GM23338 (cell line): ENCODE data around the gene SH3BGRL. TPM values are rescaled to one million over a fixed set of nuclear protein-coding genes. Genes with fewer than 3 reads are reported as not detected.

Source experiments
- ATAC-seq: fragments of 200-7000 bp; cut with Tn5 transposase; 3 replicates; pipeline ENCODE4 v1.9.1; 2020
- DNase-seq: peaks from one replicate; pipeline ENCODE4 v3.0.0-alpha.2; 2015; ENCODE audit warnings: low spot score
- H2AFZ ChIP-seq: fragments of 200-600 bp; sonication (generic); 2 replicates; pipeline ENCODE4 v1.8.0; 2016; ENCODE audit warnings: antibody characterized with exemption, mild to moderate bottlenecking, moderate library complexity
- H3F3A ChIP-seq: fragments of 200-600 bp; sonication (generic); replicated peaks from 2 replicates; pipeline ENCODE4 v1.8.0; 2017; ENCODE audit warnings: antibody characterized with exemption, mixed run types, low read depth
- H3K27ac ChIP-seq: fragments of 200-600 bp; sonication (generic); 2 replicates; pipeline ENCODE4 v1.6.1; 2016; ENCODE audit warnings: low read depth
- H3K27me3 ChIP-seq: fragments of 200-600 bp; sonication (generic); 2 replicates; pipeline ENCODE4 v1.8.0; 2016; ENCODE audit warnings: mild to moderate bottlenecking, mixed run types, moderate library complexity; ENCODE audit not compliant: insufficient read depth
- H3K36me3 ChIP-seq: fragments of 200-600 bp; sonication (generic); 2 replicates; pipeline ENCODE4 v1.8.0; 2016; ENCODE audit warnings: mild to moderate bottlenecking; ENCODE audit not compliant: insufficient read depth
- H3K4me1 ChIP-seq: fragments of 200-600 bp; sonication (generic); 2 replicates; pipeline ENCODE4 v1.8.0; 2016; ENCODE audit warnings: mild to moderate bottlenecking, moderate library complexity; ENCODE audit not compliant: insufficient read depth
- H3K4me2 ChIP-seq: fragments of 200-600 bp; sonication (generic); 2 replicates; pipeline ENCODE4 v1.7.1; 2017; ENCODE audit warnings: mixed run types
- H3K4me3 ChIP-seq: fragments of 200-600 bp; sonication (generic); 2 replicates; pipeline ENCODE4 v1.6.1; 2016; ENCODE audit warnings: mixed run types
- H3K79me2 ChIP-seq: fragments of 200-600 bp; sonication (generic); replicated peaks from 2 replicates; pipeline ENCODE4 v1.8.0; 2017; ENCODE audit warnings: mild to moderate bottlenecking; ENCODE audit not compliant: insufficient read depth
- H3K9me2 ChIP-seq: fragments of 200-600 bp; sonication (generic); 2 replicates; pipeline ENCODE4 v1.8.0; 2017; ENCODE audit not compliant: insufficient read depth
- H4K20me1 ChIP-seq: fragments of 200-600 bp; sonication (generic); replicated peaks from 2 replicates; pipeline ENCODE4 v1.8.0; 2017; ENCODE audit warnings: mild to moderate bottlenecking; ENCODE audit not compliant: insufficient read depth
- H3K27ac Mint-ChIP-seq: 2 replicates; pipeline ENCODE4 v1.8.0; 2020; ENCODE audit warnings: inconsistent platforms, mild to moderate bottlenecking, moderate library complexity, mixed read lengths
- H3K27me3 Mint-ChIP-seq: 3 replicates; pipeline ENCODE4 v1.8.0; 2022; ENCODE audit warnings: low read depth, mild to moderate bottlenecking, moderate library complexity, mixed read lengths, inconsistent platforms; ENCODE audit not compliant: insufficient read depth, poor library complexity
- H3K36me3 Mint-ChIP-seq: 3 replicates; pipeline ENCODE4 v1.8.0; 2021; ENCODE audit warnings: low read depth, mild to moderate bottlenecking, inconsistent platforms, moderate library complexity, mixed read lengths
- H3K4me1 Mint-ChIP-seq: 3 replicates; pipeline ENCODE4 v1.8.0; 2020; ENCODE audit warnings: mild to moderate bottlenecking, inconsistent platforms, mixed read lengths
- H3K4me3 Mint-ChIP-seq: 3 replicates; pipeline ENCODE4 v1.8.0; 2021; ENCODE audit warnings: moderate library complexity, mild to moderate bottlenecking, inconsistent platforms, mixed read lengths
- H3K9me3 Mint-ChIP-seq: 3 replicates; pipeline ENCODE4 v1.8.0; 2020; ENCODE audit warnings: moderate library complexity, mild to moderate bottlenecking, inconsistent platforms, mixed read lengths
- CREB1 ChIP-seq: fragments of 250-450 bp; sonication (Bioruptor Pico); IDR thresholded peaks from 2 replicates; pipeline ENCODE4 v1.5.0; 2020; ENCODE audit warnings: low read depth, mild to moderate bottlenecking, moderate library complexity
- CTCF ChIP-seq, 2 experiments: fragments of 200-600 bp in 1 of 2; sonication (generic) in 1 of 2; conservative IDR thresholded peaks; 2 replicates each; pipeline versions ENCODE4 v1.5.1 to v1.6.1; 2016 to 2017; ENCODE audit warnings: antibody characterized with exemption in 2 of 2, low read depth in 2 of 2, mild to moderate bottlenecking in 2 of 2, moderate library complexity in 1 of 2
- EZH2 ChIP-seq: fragments of 200-600 bp; sonication (generic); IDR thresholded peaks from one replicate; pipeline ENCODE4 v1.8.0; 2017; ENCODE audit warnings: antibody characterized with exemption, mild to moderate bottlenecking, low read depth; ENCODE audit not compliant: unreplicated experiment
- EZH2phosphoT487 ChIP-seq: fragments of 200-600 bp; sonication (generic); IDR thresholded peaks from one replicate; pipeline ENCODE4 v1.8.1; 2018; ENCODE audit warnings: antibody characterized with exemption; ENCODE audit not compliant: unreplicated experiment
- JUNB ChIP-seq: IDR thresholded peaks from one replicate; pipeline ENCODE4 v1.6.1; 2016; ENCODE audit warnings: antibody characterized with exemption; ENCODE audit not compliant: unreplicated experiment
- NANOG ChIP-seq: IDR thresholded peaks from 2 replicates; pipeline ENCODE4 v1.6.1; 2016; ENCODE audit warnings: antibody characterized with exemption, borderline replicate concordance
- POLR2AphosphoS5 ChIP-seq: IDR thresholded peaks from 2 replicates; pipeline ENCODE4 v1.6.1; 2016; ENCODE audit warnings: antibody characterized with exemption, low read depth
- STAT1 ChIP-seq: IDR thresholded peaks from one replicate; pipeline ENCODE4 v1.6.1; 2016; ENCODE audit warnings: antibody characterized with exemption; ENCODE audit not compliant: unreplicated experiment
- ZNF114 ChIP-seq: fragments of 250-450 bp; sonication (Bioruptor Pico); IDR thresholded peaks from 2 replicates; pipeline ENCODE4 v1.5.0; 2020; ENCODE audit warnings: mild to moderate bottlenecking, moderate library complexity
- ZNF331 ChIP-seq: fragments of 250-450 bp; sonication (Bioruptor Pico); IDR thresholded peaks from 2 replicates; pipeline ENCODE4 v1.5.0; 2020; ENCODE audit warnings: low read depth, mild to moderate bottlenecking, moderate library complexity
- ZNF462 ChIP-seq: fragments of 250-450 bp; sonication (Bioruptor Pico); IDR thresholded peaks from 2 replicates; pipeline ENCODE4 v1.5.0; 2020; ENCODE audit warnings: mild to moderate bottlenecking, moderate library complexity
- polyA plus RNA-seq: library from polyadenylated mRNA; unstranded; fragments of >200 nt; fragmentation: Nextera tagmentation; extraction: Ambion mirVana; gene quantifications from 2 replicates; pipeline ENCODE4 v1.2.1, GENCODE V29; 2016
- total RNA-seq: library from RNA; depleted of rRNA; stranded (reverse); fragments of >200 nt; shearing (Covaris generic); gene quantifications from 2 replicates; pipeline ENCODE4 v1.2.3, GENCODE V29; 2014

SH3BGRL gene
- total and polyA plus RNA-seq, 2 experiments from 2014 or later = 60.8 to 61.1 TPM

GRCh38 chrX:81229901-81230300 is 28.0 kb downstream of the SH3BGRL start:
- Histone ChIP-seq H4K20me1 (no peaks in the 10 kb centered on the region), H2AFZ (no peak overlapping the region), H3K4me2 (no peak overlapping the region), H3K27me3 (no peaks in the 10 kb centered on the region), H3K4me3 (no peak overlapping the region), H3K79me2 (peaks cover 15% of the 10 kb centered on the region; the same call in 1 of the 2 replicates), H3K27ac (no peak overlapping the region), H3F3A (no peaks in the 10 kb centered on the region), H3K9me2 (no peaks in the 10 kb centered on the region), H3K36me3 (no peaks in the 10 kb centered on the region), H3K4me1 (peaks cover 14% of the 10 kb centered on the region; the same call in 1 of the 2 replicates)
- no peak overlapping the region for H3K4me3 Mint-ChIP-seq
- no peak for DNase-seq
- no peak for TF ChIP-seq EZH2
- TF ChIP-seq EZH2phosphoT487 = no peak
- TF ChIP-seq CREB1 (CRISPR knock-in tag) = no peak
- no peak for TF ChIP-seq STAT1
- TF ChIP-seq JUNB = no peak
- no peak for ATAC-seq
- no peak overlapping the region for H3K27ac Mint-ChIP-seq
- H3K4me1 Mint-ChIP-seq = peaks cover 18% of the 10 kb centered on the region; the same call in 2 of the 3 replicates
- no peaks in the 10 kb centered on the region for H3K27me3 Mint-ChIP-seq
- peaks cover 3% of the 10 kb centered on the region; the same call in 2 of the 3 replicates for H3K36me3 Mint-ChIP-seq
- H3K9me3 Mint-ChIP-seq = peaks cover 3% of the 10 kb centered on the region; the same call in 1 of the 3 replicates

- Histone ChIP-seq H2AFZ (no peak overlapping the region), H3K27me3 (no peaks in the 10 kb centered on the region), H3K36me3 (no peaks in the 10 kb centered on the region), H3K4me3 (no peak overlapping the region), H3K4me1 (peaks cover 14% of the 10 kb centered on the region; the same call in 1 of the 2 replicates), H4K20me1 (no peaks in the 10 kb centered on the region), H3K4me2 (no peak overlapping the region), H3K27ac (no peak overlapping the region), H3K9me2 (no peaks in the 10 kb centered on the region), H3F3A (no peaks in the 10 kb centered on the region), H3K79me2 (peaks cover 9% of the 10 kb centered on the region; the same call in 1 of the 2 replicates)
- DNase-seq (no peak), ATAC-seq (no peak)
- H3K36me3 Mint-ChIP-seq = peaks cover 3% of the 10 kb centered on the region; the same call in 2 of the 3 replicates
- H3K4me1 Mint-ChIP-seq = peaks cover 18% of the 10 kb centered on the region; the same call in 2 of the 3 replicates
- H3K27ac Mint-ChIP-seq = no peak overlapping the region
- no peak overlapping the region for H3K4me3 Mint-ChIP-seq
- H3K27me3 Mint-ChIP-seq = no peaks in the 10 kb centered on the region
- H3K9me3 Mint-ChIP-seq = peaks cover 3% of the 10 kb centered on the region; the same call in 1 of the 3 replicates
- TF ChIP-seq ZNF462 (CRISPR knock-in tag) = no peak
- no peak for TF ChIP-seq EZH2phosphoT487
- TF ChIP-seq CTCF (conservative IDR thresholded peaks at IDR 0.05; ENCODE audit: low read depth in 2 of 2) = no peak
- no peak for TF ChIP-seq NANOG
- TF ChIP-seq ZNF114 (CRISPR knock-in tag) = no peak
- no peak for TF ChIP-seq POLR2AphosphoS5
- TF ChIP-seq ZNF331 (CRISPR knock-in tag) = no peak
- TF ChIP-seq JUNB = no peak
These were observed 29.6 kb downstream of the SH3BGRL start for GRCh38 chrX:81231476-81231875.
